K562 treated with DMSO at 1 percent for 48 hours (cell line): ENCODE measurements around the gene ACOT9. TPM values are rescaled to one million over a fixed set of nuclear protein-coding genes. Genes with fewer than 3 reads are reported as not detected.

Experiments used
- total RNA-seq: library from RNA; unstranded; fragments of 300-600 nt; gene quantifications from 2 replicates; pipeline ENCODE4 v1.2.3, GENCODE V29; 2022; ENCODE audit warnings: low replicate concordance; ENCODE audit errors: extremely low read depth

The ACOT9 gene
- not detected in 2 replicates for total RNA-seq

GRCh38 chrX:23742697-23743622 lies at the start of gene ACOT9:
TSS of gene ACOT9 (minus strand) at chrX:23743276. CDS start at chrX:23743144, 132 bp downstream.

GRCh38 chrX:23782863-23783588 lies 40.0 kb upstream of the ACOT9 start, which contains the start of gene SAT1:
TSS of gene SAT1 (plus strand) at chrX:23783173. CDS start at chrX:23783352, 179 bp downstream.

GRCh38 chrX:23667239-23668177 lies 75.6 kb downstream of the ACOT9 start, which contains the start of gene PRDX4:
TSS of gene PRDX4 (plus strand) at chrX:23667493. CDS start at chrX:23667571, 78 bp downstream.

Other genes with a start within 250 kb of the ACOT9 start
- not detected in 2 replicates for gene PRDX4, start 75.8 kb downstream of the ACOT9 start, total RNA-seq
- gene SAT1, start 39.9 kb upstream of the ACOT9 start, total RNA-seq: not detected in 2 replicates
- not detected in 2 replicates for gene APOO, start 164.7 kb upstream of the ACOT9 start, total RNA-seq
- gene CXorf58, start 164.7 kb upstream of the ACOT9 start, total RNA-seq: not detected in 2 replicates